DMS53 treated with DMSO at 0.1 percent for 48 hours (cell line): ENCODE data around the gene GAPDH.

Experiments
- DNase-seq: peaks from one replicate; lab custom pipeline; 2025; ENCODE audit not compliant: unreplicated experiment; lab: John Stamatoyannopoulos, UW

The GAPDH gene

DNA sequence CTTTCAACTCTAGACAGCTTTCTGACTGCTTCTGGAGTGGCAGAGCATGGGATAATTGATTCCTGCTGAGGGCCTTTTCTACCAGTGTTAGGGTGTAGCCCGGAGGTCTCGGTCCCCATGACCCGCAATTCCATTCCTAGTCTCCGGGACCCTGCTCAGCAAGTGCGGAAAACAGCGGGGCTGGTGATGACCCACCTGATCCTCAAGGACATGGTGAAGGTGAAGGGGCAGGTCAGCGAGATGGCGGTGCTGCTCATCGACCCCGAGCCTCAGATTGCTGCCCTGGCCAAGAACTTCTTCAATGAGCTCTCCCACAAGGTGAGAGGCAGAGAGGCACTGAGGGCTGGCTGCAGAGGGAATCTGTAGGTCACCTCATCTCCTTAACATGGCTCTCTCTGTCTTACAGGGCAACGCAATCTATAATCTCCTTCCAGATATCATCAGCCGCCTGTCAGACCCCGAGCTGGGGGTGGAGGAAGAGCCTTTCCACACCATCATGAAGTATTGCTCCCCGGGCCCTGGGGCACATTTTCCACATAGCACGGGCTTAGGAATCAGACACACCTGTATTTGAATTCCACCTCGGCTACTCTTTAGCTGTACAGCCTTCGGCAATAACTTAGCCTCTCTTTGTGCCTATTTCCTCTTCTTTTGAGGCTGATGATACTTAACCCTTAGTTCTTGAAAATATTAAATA is 5.6 kb upstream of the GAPDH start:
- DNase-seq = no peak

DNA sequence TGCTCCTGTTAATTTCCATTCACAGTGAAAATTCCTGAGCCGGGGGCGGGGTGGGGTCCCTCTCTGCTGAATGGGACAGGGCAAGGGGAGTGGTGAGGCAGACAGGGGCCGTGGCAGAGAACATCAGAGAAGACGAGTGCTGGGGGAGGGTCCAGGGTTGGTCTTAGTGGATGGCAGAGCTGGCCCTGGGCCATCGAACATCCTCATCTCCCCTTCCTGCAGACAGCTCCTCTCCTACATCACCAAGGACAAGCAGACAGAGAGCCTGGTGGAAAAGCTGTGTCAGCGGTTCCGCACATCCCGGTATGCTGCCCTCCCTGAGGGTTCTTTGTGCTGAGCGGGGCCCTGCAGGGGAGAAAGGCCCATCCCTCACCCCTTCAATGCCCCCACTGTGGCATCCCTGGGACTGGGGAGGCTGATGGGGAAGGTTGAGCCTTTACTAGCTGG is 5.0 kb upstream of the GAPDH start:
- DNase-seq = no peak

DNA sequence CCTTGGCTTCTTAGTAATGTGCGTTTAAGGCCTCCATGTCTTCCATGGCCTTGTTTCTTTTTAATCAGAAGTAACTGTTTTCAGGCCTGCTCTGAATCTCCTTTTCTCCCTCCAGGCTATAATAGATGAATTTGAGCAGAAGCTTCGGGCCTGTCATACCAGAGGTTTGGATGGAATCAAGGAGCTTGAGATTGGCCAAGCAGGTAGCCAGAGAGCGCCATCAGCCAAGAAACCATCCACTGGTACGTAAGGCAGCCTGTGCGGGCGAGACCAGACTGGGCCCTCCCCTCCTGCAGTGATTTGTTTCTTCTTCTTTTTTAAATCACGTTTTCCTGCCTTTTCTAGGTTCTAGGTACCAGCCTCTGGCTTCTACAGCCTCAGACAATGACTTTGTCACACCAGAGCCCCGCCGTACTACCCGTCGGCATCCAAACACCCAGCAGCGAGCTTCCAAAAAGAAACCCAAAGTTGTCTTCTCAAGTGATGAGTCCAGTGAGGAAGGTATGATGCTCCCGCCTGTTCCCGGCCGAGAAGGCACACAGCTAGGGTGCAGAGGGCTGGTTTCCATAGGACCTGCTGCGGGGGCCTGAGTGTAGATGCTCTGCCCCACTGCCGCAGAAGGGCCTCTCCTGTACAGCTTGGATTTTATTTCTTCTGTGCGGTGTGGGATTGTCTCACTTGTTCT is 3.6 kb upstream of the GAPDH start:
- no peak for DNase-seq

DNA sequence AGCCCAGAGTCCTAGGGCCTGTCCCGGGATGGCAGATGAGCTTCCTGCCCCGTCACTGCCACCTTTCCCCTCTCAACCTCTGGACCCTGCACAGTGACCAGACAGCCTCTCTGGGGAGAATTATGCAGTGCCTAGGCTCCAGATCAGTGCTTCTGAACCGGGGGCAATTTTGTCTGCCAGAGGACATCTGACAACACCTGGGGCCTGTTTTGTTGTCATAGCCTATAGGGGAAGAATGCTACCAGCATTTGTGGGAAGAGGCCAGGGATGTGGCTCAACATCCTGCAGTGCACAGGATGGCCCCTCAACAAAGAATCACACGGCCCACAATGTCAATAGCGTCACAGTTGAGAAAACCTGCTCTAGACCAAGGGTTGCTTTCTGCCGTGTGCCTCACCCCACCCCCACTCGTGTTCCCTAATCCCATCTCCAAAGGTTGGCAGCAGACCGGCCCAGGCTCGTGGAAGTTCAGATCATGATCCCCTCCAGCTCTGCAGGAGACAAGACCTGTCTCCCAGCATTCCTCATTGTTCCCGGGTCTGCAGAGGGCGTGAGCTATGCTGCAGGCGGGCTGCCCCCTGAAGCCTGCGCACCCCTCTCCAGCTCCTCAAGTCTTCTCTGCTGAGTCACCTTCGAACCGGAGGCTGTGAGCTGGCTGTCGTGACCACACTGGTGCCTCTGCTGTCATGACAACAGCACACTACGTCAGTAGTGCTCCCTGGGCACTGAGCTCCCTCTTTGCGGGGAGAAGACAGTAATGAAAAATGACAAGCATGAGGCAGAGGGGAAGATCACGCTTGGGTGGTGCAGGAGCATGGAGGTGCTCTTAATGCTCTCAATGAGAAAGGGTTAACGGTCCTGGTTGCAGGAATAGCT is 2.0 kb upstream of the GAPDH start:
- peak; percentile 93 for DNase-seq

DNA sequence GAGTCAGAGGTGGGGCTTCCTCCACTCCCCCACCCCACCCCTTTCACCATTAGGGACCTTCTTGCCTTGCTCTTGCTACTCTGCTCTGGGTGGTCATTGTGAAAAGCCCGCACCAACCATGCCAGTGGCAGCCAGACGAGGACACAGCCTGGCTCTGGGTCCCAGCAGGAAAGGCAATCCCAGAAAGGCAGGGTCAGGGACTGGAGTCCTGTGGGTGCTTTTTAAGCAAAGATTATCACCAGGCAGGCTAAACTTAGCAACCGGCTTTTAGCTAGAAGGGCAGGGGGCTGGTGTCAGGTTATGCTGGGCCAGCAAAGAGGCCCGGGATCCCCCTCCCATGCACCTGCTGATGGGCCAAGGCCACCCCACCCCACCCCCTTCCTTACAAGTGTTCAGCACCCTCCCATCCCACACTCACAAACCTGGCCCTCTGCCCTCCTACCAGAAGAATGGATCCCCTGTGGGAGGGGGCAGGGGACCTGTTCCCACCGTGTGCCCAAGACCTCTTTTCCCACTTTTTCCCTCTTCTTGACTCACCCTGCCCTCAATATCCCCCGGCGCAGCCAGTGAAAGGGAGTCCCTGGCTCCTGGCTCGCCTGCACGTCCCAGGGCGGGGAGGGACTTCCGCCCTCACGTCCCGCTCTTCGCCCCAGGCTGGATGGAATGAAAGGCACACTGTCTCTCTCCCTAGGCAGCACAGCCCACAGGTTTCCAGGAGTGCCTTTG is 1.2 kb upstream of the GAPDH start:
- peak; percentile 87 for DNase-seq

DNA sequence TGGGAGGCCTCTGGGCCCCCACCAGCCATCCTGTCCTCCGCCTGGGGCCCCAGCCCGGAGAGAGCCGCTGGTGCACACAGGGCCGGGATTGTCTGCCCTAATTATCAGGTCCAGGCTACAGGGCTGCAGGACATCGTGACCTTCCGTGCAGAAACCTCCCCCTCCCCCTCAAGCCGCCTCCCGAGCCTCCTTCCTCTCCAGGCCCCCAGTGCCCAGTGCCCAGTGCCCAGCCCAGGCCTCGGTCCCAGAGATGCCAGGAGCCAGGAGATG is 729 bp upstream of the GAPDH start:
- DNase-seq = no peak

DNA sequence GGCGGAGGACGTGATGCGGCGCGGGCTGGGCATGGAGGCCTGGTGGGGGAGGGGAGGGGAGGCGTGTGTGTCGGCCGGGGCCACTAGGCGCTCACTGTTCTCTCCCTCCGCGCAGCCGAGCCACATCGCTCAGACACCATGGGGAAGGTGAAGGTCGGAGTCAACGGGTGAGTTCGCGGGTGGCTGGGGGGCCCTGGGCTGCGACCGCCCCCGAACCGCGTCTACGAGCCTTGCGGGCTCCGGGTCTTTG is 303 bp downstream of the GAPDH start:
- no peak for DNase-seq

DNA sequence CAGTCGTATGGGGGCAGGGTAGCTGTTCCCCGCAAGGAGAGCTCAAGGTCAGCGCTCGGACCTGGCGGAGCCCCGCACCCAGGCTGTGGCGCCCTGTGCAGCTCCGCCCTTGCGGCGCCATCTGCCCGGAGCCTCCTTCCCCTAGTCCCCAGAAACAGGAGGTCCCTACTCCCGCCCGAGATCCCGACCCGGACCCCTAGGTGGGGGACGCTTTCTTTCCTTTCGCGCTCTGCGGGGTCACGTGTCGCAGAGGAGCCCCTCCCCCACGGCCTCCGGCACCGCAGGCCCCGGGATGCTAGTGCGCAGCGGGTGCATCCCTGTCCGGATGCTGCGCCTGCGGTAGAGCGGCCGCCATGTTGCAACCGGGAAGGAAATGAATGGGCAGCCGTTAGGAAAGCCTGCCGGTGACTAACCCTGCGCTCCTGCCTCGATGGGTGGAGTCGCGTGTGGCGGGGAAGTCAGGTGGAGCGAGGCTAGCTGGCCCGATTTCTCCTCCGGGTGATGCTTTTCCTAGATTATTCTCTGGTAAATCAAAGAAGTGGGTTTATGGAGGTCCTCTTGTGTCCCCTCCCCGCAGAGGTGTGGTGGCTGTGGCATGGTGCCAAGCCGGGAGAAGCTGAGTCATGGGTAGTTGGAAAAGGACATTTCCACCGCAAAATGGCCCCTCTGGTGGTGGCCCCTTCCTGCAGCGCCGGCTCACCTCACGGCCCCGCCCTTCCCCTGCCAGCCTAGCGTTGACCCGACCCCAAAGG is 804 bp downstream of the GAPDH start:
- DNase-seq = peak; percentile 75

DNA sequence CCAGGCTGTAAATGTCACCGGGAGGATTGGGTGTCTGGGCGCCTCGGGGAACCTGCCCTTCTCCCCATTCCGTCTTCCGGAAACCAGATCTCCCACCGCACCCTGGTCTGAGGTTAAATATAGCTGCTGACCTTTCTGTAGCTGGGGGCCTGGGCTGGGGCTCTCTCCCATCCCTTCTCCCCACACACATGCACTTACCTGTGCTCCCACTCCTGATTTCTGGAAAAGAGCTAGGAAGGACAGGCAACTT is 1.3 kb downstream of the GAPDH start:
- no peak for DNase-seq

DNA sequence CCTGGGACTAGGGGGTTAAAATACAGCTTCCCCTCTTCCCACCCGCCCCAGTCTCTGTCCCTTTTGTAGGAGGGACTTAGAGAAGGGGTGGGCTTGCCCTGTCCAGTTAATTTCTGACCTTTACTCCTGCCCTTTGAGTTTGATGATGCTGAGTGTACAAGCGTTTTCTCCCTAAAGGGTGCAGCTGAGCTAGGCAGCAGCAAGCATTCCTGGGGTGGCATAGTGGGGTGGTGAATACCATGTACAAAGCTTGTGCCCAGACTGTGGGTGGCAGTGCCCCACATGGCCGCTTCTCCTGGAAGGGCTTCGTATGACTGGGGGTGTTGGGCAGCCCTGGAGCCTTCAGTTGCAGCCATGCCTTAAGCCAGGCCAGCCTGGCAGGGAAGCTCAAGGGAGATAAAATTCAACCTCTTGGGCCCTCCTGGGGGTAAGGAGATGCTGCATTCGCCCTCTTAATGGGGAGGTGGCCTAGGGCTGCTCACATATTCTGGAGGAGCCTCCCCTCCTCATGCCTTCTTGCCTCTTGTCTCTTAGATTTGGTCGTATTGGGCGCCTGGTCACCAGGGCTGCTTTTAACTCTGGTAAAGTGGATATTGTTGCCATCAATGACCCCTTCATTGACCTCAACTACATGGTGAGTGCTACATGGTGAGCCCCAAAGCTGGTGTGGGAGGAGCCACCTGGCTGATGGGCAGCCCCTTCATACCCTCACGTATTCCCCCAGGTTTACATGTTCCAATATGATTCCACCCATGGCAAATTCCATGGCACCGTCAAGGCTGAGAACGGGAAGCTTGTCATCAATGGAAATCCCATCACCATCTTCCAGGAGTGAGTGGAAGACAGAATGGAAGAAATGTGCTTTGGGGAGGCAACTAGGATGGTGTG is 1.9 kb downstream of the GAPDH start:
- DNase-seq = no peak

DNA sequence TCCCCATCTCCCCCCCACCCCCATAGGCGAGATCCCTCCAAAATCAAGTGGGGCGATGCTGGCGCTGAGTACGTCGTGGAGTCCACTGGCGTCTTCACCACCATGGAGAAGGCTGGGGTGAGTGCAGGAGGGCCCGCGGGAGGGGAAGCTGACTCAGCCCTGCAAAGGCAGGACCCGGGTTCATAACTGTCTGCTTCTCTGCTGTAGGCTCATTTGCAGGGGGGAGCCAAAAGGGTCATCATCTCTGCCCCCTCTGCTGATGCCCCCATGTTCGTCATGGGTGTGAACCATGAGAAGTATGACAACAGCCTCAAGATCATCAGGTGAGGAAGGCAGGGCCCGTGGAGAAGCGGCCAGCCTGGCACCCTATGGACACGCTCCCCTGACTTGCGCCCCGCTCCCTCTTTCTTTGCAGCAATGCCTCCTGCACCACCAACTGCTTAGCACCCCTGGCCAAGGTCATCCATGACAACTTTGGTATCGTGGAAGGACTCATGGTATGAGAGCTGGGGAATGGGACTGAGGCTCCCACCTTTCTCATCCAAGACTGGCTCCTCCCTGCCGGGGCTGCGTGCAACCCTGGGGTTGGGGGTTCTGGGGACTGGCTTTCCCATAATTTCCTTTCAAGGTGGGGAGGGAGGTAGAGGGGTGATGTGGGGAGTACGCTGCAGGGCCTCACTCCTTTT is 2.7 kb downstream of the GAPDH start:
- no peak for DNase-seq

DNA sequence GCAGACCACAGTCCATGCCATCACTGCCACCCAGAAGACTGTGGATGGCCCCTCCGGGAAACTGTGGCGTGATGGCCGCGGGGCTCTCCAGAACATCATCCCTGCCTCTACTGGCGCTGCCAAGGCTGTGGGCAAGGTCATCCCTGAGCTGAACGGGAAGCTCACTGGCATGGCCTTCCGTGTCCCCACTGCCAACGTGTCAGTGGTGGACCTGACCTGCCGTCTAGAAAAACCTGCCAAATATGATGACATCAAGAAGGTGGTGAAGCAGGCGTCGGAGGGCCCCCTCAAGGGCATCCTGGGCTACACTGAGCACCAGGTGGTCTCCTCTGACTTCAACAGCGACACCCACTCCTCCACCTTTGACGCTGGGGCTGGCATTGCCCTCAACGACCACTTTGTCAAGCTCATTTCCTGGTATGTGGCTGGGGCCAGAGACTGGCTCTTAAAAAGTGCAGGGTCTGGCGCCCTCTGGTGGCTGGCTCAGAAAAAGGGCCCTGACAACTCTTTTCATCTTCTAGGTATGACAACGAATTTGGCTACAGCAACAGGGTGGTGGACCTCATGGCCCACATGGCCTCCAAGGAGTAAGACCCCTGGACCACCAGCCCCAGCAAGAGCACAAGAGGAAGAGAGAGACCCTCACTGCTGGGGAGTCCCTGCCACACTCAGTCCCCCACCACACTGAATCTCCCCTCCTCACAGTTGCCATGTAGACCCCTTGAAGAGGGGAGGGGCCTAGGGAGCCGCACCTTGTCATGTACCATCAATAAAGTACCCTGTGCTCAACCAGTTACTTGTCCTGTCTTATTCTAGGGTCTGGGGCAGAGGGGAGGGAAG is 3.5 kb downstream of the GAPDH start:
- DNase-seq = peak; percentile 95

DNA sequence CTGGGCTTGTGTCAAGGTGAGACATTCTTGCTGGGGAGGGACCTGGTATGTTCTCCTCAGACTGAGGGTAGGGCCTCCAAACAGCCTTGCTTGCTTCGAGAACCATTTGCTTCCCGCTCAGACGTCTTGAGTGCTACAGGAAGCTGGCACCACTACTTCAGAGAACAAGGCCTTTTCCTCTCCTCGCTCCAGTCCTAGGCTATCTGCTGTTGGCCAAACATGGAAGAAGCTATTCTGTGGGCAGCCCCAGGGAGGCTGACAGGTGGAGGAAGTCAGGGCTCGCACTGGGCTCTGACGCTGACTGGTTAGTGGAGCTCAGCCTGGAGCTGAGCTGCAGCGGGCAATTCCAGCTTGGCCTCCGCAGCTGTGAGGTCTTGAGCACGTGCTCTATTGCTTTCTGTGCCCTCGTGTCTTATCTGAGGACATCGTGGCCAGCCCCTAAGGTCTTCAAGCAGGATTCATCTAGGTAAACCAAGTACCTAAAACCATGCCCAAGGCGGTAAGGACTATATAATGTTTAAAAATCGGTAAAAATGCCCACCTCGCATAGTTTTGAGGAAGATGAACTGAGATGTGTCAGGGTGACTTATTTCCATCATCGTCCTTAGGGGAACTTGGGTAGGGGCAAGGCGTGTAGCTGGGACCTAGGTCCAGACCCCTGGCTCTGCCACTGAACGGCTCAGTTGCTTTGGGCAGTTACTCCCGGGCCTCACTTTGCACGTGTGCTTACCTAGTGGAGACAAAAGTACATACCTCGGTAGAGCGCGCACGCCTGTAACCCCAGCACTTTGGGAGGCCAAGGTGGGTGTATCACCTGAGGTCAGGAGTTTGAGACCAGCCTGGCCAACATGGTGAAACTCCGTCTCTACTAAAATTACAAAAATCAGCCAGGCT is 4.3 kb downstream of the GAPDH start:
- peak; percentile 33 for DNase-seq

DNA sequence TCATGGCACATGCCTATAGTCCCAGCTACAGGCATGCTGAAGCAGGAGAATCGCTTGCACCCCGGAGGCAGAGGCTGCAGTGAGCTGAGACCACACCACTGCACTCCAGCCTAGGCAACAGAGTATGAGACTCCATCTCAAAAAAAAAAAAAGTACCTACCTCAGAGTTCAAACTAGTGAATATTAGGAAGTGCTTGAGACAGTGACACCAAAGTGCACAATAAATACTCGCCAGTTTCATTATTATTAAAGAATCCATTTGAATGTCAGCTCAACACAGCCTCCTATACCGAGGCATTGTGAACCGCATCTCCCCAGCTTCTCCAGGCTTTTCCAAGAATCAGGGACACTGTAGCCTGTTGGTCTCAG is 5.0 kb downstream of the GAPDH start:
- peak; percentile 64 for DNase-seq

DNA sequence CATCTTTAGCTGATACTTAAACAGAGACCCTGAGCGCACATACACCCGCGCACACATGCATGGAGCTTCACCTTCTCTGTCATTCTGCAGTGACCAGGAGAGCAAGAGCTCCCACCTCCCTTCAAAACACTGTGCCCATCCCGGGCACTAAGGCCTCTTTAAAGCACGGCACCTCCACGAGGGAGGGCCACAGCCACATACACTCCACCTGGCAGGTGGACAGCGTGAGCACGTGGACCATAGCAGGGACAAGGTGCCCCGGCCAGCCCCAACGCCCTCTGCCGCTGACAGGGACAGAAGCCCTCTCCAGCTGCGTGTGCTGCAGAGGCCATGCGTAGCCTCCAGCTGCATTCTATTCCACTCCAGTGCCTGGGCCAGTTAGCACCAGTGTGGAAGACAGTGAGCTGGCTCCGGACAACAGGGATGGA is 5.4 kb downstream of the GAPDH start:
- peak; percentile 87 for DNase-seq

DNA sequence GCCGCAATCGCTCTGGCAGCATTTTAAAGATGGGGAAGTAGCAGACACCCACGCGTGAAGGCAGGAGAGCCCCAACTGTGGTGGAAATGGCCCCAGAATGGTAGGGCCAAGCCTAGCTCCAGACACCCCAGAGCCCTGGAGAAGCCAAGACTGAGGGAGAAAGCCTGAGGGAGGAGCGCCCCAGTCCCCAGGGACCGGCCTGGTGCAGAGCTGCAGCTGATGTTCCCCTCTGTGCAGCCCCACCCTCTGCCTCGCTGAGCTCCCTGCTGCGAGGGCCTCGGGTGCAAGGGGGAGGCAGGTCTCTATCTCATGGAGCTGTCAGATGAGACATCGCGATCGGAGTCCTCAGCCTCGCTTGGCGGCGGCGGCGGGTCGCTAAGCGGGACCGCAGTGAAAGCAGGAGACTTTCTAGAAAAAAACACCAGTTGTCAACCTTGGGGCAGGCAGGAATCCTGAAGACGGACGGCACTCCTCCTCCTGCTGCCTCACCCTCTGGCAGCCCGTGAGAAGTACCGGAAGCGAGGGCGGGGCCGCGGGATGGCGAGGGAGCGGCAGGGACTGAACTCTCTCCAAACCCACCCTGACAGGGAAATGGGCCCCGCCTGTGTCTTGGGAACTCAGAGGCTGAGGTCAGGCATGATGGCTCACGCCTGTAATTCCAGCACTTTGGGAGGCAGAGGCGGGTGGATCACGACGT is 6.0 kb downstream of the GAPDH start:
- peak; percentile 66 for DNase-seq
